GM18519 (cell line): ENCODE results near the gene CEP295NL.
"Not testable (repeated sequence)": the region's sequence is repeated elsewhere in the genome, so short reads cannot be mapped to it uniquely, and the experiment has no call there.

Experiments used
- ATAC-seq: cut with Tn5 transposase; IDR thresholded peaks from one replicate; pipeline ENCODE4 v1.9.1; 2021; ENCODE audit warnings: mild to moderate bottlenecking, moderate library complexity; ENCODE audit not compliant: unreplicated experiment, low FRiP score

The CEP295NL gene

GRCh38 chr17:78908426-78908825 is 5.4 kb upstream of the CEP295NL start:
- no peak for ATAC-seq

- ATAC-seq = no peak
Observed at GRCh38 chr17:78905541-78905940, 2.5 kb upstream of the CEP295NL start.

GRCh38 chr17:78905116-78905515 is 2.1 kb upstream of the CEP295NL start:
- no peak for ATAC-seq

- ATAC-seq = no peak
Observed at GRCh38 chr17:78904371-78904770, 1.4 kb upstream of the CEP295NL start.

DNA sequence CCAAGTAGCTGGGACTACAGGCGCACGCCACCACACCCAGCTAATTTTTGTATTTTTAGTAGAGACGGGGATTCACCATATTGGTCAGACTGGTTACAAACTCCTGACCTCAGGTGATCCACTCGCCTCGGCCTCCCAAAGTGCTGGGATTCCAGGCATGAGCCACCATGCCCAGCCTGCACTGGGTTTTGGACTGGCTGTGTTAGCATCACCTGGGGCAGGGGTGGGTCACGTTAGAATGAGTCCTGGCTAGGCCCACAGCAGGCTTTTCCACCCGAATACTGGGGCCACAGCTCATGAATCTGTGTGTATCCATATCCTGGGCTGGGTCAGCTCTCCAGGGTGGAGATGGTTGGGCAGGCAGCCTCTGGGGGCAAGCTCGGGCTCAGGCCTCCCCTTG is 770 bp downstream of the CEP295NL start:
- ATAC-seq = not testable (repeated sequence)

DNA sequence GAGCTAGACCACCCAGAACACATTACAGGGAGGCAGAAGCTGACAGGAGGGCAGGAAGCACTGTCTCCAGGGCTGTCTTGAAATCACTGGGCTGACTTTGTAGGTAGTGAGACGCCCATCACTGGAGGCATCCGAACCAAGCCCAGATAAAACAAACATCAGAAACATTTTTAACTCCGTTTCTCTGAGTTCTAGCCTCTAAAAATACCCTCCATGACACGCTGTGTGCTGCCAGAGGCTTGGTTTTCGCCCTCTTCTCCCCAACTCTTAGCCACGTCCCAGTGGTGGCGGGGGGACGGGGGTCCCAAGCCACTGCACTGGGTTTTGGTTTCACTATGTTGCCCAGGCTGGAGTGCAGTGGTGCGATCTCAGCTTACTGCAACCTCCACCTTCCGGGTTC is 1.2 kb downstream of the CEP295NL start:
- no peak for ATAC-seq

DNA sequence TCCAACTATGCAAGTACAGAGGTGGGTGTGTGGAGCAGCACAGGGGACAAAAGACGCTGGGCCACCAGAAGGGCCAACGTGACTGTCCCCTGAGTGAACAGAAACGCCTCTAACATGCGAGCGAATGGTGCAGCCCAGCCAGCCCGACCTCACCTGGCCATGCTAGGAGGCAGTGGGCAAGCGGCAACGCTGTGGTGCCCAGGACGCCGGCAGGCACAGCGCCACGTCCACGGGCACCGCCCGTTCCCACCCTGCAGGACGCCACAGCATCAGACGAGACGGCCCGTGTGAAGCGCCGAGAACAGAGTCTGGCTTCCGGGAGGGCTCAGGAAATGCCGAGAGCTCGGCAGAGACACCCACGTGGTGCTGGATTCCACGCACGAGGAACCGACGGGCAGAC is 2.2 kb downstream of the CEP295NL start:
- ATAC-seq = no peak

- no peak for ATAC-seq
Observed at GRCh38 chr17:78899361-78900260, 3.4 kb downstream of the CEP295NL start.

GRCh38 chr17:78898947-78899346 is 4.1 kb downstream of the CEP295NL start:
- ATAC-seq = no peak

DNA sequence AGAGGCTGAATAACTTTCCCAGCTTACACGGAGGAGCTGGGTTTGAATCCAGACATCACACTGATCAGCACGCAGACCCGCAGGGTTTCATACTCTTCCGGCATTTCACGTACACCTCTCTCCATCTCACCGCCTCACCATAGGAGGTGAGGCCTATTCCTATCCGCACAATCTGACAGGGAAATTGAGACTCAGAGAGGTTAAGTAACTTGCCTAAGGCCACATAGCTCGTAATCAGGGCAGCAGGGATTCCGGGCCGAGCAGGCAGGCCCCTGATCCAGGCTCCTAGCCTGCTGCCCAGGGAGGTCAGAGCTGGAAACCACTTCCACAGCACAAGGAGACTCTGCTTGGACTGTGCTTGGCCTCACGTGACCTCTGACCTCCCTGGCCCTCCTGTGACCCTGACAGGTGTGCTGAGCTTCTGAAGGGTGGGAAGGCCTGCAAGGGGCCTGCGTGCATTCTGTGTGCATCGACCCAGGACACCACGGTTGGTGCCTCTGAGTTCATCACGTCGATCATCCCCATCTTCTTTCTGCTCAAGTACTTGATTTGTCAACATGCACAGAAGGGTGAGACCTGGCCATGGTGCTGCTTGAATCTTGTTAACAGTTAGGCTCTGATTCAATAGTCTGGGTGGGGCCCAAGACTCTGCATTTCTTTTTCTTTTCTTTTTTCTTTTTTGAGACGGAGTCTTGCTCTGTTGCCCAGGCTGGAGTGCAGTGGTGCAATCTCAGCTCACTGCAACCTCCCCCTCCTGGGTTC is 4.7 kb downstream of the CEP295NL start:
- ATAC-seq = no peak

DNA sequence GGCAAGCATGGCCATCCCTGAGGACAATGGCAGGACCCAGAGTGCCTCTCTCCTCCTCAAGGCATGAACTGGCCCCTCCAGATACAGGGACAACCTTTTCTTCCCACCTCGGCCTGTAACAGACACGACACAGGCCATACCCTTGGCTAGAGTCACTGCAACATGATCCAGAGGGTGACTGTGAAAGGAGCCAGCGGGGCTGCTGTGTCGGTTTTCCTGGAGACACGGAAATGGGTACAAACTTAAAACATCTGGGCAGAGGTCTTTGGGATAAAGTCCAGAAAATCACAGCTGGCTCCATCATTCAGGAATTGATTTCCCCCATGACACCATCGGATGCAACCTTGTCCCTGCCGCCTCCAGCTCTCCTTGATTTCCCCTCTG is 5.3 kb downstream of the CEP295NL start:
- no peak for ATAC-seq

GRCh38 chr17:78896834-78897663 is 6.0 kb downstream of the CEP295NL start:
- no peak for ATAC-seq

GRCh38 chr17:78896091-78896833 is 6.7 kb downstream of the CEP295NL start:
- no peak for ATAC-seq

GRCh38 chr17:78895322-78895721 is 7.7 kb downstream of the CEP295NL start:
- no peak for ATAC-seq

DNA sequence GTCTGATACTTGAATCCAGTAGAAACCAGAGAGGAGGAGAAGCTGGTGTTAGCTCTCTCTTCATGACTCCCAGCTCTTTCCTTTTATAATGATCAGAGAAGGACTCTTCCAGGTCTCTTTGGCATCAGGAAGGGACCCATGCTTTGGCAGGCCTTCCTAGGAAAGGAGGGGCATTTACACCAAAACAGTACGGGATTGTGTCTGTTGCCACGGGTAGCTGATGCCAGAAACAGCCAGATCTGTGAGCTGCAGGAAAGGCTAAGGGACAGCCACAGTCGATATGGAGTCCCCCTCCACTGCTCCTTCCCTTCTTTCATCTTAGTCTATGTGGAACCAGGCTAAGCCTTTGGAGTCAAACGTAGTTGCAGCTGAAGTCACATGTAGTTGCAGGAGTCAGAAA is 9.3 kb downstream of the CEP295NL start:
- no peak for ATAC-seq

- no peak for ATAC-seq
Observed at GRCh38 chr17:78892936-78893379, 10.0 kb downstream of the CEP295NL start.

- ATAC-seq = no peak
Observed at GRCh38 chr17:78892520-78892919, 10.5 kb downstream of the CEP295NL start.

GRCh38 chr17:78892062-78892456 is 10.9 kb downstream of the CEP295NL start:
- ATAC-seq = no peak

DNA sequence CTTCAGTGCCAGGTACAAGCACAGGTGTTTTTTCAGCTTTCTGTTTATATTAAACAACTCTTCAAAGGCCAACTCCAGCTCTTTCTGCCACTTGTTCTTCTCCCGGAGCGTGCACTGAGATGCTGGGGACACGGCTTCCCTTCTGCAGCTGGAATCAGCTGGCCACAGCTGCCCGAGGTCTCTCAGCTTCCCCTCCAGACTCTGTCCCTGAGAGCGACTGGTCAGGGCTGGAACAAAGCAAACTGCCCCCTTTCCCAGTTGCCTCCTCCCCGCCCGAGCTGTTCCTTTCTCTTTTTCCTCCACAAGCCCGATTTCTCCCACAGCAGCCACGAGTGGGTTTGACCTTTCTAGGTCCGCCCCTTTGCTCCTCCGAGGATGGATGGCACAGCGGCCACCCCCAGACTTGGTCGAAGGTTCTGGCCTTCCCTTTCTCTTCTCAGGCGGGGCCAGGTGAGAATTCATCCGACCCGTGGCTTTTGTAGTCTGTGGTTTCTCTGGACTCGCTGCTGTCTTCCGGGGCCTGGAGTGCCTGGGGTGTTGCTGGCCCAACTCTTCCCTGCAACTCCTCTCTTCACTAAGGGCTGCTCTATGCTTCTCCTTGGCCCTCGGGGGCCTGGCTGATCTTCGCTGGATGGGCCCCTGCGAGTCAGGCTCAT is 11.5 kb downstream of the CEP295NL start:
- no peak for ATAC-seq

- no peak for ATAC-seq
Observed at GRCh38 chr17:78890498-78890897, 12.5 kb downstream of the CEP295NL start.
